Cardiac atrium fibroblast (primary cell): ENCODE results near the gene PPP1R10. TPM values are rescaled to one million over a fixed set of nuclear protein-coding genes. Genes with fewer than 3 reads are reported as not detected.

Experiments used
- total RNA-seq: library from RNA; depleted of rRNA; stranded (reverse); fragments of >200 nt; gene quantifications from 2 replicates; pipeline ENCODE4 v1.2.3, GENCODE V29; 2015

PPP1R10 gene
- 20.9 and 27.9 TPM in 2 replicates for total RNA-seq

GRCh38 chr6:30616811-30617564 is at the start of gene PPP1R10:
Gene PPP1R10, minus strand, starts transcription at chr6:30617243. Its CDS starts 7,299 bp downstream, at chr6:30609944.

GRCh38 chr6:30646450-30647241 is 29.6 kb upstream of the PPP1R10 start, which contains the start of gene C6orf136:
Gene C6orf136, plus strand, starts transcription at chr6:30647133. Its CDS starts 99 bp downstream, at chr6:30647232.

DNA sequence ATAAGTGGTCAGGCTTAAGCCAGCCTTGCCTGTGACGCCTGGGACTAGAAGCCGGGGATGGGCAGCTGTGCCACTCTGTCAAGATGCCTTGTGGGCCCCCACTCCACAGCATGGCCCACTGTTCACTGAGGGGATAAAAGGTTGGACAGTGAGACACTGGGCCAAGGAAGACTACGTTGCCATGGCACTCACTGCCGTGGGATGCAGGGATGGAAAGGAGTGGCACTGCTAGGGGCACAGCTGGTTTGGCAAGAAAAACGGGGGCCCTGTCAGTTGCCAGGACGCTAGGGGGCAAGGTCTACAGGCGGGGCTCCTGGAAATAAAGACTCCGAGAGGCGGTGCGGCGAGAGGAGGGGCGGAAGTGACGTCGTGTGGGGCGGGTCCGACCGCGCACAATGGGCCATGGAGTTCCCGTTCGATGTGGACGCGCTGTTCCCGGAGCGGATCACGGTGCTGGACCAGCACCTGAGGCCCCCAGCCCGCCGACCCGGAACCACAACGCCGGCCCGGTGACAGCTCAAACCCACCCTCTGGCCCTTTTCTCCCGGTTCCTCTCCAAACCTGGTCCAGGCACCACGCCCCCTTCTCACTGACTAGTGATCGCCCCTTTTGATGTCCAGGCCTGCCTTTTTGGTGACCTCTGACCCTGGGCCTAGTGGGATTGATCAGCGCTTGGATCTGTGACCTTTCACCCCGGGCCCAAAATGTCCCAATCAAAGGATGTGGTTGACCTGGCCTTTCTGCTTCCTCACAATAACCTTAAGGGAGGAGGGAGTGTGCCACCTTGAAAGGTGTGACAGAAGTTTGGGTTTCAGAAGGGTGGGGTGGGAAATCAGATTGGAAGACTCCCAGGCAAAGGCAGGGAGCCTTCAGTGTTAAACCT is 9.7 kb upstream of the PPP1R10 start, which contains the start of gene ATAT1:
Gene ATAT1 (plus strand): TSS at position 391 of the 883 bp plus-strand sequence.

GRCh38 chr6:30617565-30618269 is 674 bp upstream of the PPP1R10 start, which contains the start of gene MRPS18B:
Gene MRPS18B, plus strand, starts transcription at chr6:30617840. Its CDS starts 26 bp downstream, at chr6:30617866.

DNA sequence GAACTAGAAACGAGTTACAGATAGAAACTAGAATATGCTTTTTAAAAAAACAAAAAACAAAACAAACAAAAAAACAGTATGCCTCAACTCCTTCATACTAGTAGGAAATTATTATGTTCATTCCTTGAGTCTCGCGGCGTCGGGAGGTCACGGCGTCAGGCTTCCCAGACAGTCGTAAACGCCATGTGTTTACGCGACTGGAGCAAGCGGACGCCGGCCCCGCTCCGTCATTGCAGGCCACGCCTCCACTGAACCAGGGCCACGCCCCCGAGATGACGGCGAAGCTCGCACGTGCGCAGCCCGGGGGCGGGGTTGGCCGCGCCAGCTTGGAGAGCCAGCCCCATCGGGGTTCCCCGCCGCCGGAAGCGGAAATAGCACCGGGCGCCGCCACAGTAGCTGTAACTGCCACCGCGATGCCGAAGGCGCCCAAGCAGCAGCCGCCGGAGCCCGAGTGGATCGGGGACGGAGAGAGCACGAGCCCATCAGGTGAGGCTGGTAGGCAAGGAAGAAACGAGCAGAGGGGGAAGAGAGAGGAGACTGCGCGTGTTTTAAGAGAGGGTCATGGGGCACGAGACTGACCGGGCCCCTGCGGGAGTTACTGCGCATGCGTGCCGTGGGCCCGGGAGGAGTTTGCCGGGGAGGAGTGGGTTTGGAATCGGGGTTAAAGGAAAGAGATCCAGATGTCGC is 45.8 kb downstream of the PPP1R10 start, which contains the start of gene ABCF1:
Gene ABCF1 (plus strand): TSS at position 368 of the 687 bp plus-strand sequence. CDS start 46 bp downstream, at position 414.

DNA sequence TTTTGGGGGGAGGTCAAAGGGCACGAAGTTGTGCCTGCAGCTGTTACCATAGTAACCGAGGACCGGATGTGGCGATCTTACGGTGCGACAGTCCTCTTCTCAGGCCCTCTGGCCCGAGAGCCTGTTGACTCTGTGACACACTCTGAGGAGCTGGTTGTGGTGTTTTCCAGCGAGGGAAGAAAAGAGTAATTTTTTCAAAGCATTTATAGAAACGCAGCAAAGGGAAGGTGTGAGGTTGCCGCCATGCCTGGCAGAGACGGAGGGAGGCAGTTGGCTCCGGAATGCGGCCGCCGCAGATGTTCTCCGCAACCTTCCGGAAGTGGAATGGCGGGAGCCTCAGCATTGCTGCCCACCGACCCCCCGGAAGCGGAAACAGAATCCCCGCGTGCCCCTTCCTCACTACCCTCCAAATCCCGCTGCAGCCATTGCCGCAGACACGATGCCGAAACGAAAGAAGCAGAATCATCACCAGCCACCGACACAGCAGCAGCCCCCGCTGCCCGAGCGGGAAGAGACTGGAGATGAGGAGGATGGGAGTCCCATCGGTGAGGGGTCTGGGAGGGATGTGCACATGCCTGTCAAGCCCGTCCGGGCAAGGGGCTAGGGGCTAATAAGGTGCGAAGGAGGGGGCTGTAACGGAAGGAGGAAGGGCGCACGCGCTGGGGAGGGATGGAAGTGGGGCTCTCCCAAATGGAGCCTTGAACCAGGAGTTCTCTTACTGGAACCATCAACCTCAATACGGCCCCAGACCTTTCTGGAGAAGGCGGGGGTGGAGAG is 59.9 kb downstream of the PPP1R10 start, which contains the start of gene PRR3:
Gene PRR3 (plus strand): TSS at position 390 of the 777 bp plus-strand sequence. CDS start 50 bp downstream, at position 440.

DNA sequence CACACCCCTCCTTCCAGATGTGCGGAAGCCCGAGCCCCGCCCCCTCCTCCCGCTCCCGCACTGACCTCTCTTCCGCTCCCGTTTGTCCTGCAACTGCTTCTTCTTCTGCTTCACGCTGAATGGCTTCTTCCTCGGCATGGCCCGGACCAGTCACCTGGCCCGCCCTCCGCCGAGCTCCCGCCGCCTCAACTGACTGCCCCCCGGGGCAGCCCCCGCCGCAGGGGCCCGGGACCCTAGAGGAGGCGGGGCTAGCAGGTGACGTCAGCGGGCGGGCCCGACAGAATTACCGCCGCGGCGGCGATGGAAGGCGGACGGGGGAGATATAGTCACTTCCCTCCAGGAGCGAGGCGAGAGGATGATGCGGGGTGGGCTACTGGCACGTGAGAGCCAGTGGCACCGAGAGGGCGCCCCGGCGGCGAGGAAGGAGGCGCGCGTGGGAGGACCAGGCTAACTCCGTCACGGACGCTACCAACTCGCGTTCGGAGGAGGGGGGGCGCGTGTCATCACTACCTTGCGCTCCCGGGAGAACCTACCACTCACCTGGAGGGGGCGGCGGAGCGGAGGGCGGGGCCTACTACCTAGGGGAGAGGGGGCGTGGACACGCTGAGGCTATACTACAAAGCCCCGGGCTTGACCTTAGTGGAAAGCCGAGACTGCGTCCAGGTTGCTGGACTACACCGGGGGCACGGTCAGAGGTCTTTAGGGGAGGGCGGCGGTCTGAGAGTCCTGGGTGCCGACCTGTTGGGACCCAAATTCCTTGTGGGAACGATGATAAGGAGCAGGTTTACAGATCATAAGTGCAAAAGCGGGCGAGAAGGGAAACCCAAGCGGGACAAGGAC is 60.8 kb downstream of the PPP1R10 start, which contains the start of gene GNL1:
Gene GNL1 (minus strand): TSS at position 424 of the 840 bp plus-strand sequence. CDS start 286 bp downstream, at position 138.

Other genes with a start within 250 kb of the PPP1R10 start
- gene HLA-E, start 127.7 kb downstream of the PPP1R10 start, total RNA-seq = 191 and 204 TPM in 2 replicates
- gene GNL1, start 60.8 kb downstream of the PPP1R10 start, total RNA-seq = 17.9 and 35.5 TPM in 2 replicates
- 3.6 and 4.7 TPM in 2 replicates for gene PRR3, start 59.9 kb downstream of the PPP1R10 start, total RNA-seq
- gene ABCF1, start 45.8 kb downstream of the PPP1R10 start, total RNA-seq = 29.2 and 32.1 TPM in 2 replicates
- gene MRPS18B, start 597 bp upstream of the PPP1R10 start, total RNA-seq = 32.7 and 36.8 TPM in 2 replicates
- gene ATAT1, start 9.6 kb upstream of the PPP1R10 start, total RNA-seq = 1.6 and 2.2 TPM in 2 replicates
- 3.2 and 5.1 TPM in 2 replicates for gene C6orf136, start 29.9 kb upstream of the PPP1R10 start, total RNA-seq
- 24.0 and 29.4 TPM in 2 replicates for gene DHX16, start 55.8 kb upstream of the PPP1R10 start, total RNA-seq
- gene PPP1R18, start 69.4 kb upstream of the PPP1R10 start, total RNA-seq = 56.3 and 76.8 TPM in 2 replicates
- gene NRM, start 73.7 kb upstream of the PPP1R10 start, total RNA-seq = 8.5 and 9.6 TPM in 2 replicates
- 9.1 and 15.3 TPM in 2 replicates for gene MDC1, start 100.0 kb upstream of the PPP1R10 start, total RNA-seq
- gene TUBB, start 103.1 kb upstream of the PPP1R10 start, total RNA-seq = 519 and 546 TPM in 2 replicates
- 91.0 and 118 TPM in 2 replicates for gene FLOT1, start 125.4 kb upstream of the PPP1R10 start, total RNA-seq
- 188 and 222 TPM in 2 replicates for gene IER3, start 127.3 kb upstream of the PPP1R10 start, total RNA-seq